MV-4-11 (cell line): ENCODE data around the gene ITPR2.
A peak's percentile ranks its signal among the peaks of the same experiment; 100 is the strongest.

Experiments used
- DNase-seq: peaks from one replicate; lab custom pipeline; 2025; lab: John Stamatoyannopoulos, UW

The ITPR2 gene

DNA sequence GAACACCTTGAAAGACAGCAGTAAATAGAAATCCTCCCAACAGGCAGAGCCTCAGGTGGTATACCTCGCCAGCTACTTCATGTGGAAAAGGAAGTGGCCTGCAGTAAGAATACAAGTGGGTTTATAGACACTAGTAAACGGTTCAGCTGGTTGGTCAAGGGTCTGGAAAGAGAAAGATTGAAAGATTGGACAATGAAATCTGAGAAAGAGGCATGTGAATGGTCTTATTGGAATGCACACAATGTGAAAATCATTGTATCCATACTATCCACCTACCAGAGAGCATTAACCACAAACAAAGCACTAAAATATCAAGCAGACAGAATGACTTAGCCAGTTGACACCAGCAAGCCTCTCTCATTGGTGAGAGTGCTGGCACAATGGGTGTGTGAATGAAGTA is 539.4 kb downstream of the ITPR2 start:
- no peak for DNase-seq

DNA sequence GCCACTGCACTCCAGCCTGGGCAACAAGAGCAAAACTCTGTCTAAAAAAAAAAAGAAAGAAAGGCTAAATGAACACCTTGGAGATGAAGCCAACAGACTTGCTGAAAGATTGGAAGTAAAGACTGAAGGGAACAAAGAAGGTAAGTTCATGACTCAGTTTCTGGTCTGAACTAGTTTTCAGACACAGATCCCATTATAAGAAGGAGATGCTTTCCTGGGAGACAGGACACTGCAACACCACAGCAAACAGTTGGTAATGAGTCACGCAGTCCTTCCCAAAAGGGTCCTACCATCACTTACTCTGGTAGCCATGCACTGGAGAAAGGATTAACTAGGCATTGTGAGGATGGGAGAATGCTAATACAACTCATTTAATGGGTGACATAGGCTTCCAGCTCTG is 540.4 kb downstream of the ITPR2 start:
- DNase-seq: no peak

- no peak for DNase-seq
Measured at GRCh38 chr12:26290565-26290964, 542.4 kb downstream of the ITPR2 start.

GRCh38 chr12:26287671-26288381 is 545.2 kb downstream of the ITPR2 start:
- peak; percentile 23 for DNase-seq
